HG02852 (cell line): Measurements from ENCODE around the gene SIK3.
A peak's percentile ranks its signal among the peaks of the same experiment; 100 is the strongest.
"Not testable (repeated sequence)": the region's sequence is repeated elsewhere in the genome, so short reads cannot be mapped to it uniquely, and the experiment has no call there.

Experiments
- ATAC-seq: cut with Tn5 transposase; IDR thresholded peaks from one replicate; pipeline ENCODE4 v1.9.1; 2021; ENCODE audit warnings: mild to moderate bottlenecking, moderate library complexity; ENCODE audit not compliant: unreplicated experiment

Gene SIK3

DNA sequence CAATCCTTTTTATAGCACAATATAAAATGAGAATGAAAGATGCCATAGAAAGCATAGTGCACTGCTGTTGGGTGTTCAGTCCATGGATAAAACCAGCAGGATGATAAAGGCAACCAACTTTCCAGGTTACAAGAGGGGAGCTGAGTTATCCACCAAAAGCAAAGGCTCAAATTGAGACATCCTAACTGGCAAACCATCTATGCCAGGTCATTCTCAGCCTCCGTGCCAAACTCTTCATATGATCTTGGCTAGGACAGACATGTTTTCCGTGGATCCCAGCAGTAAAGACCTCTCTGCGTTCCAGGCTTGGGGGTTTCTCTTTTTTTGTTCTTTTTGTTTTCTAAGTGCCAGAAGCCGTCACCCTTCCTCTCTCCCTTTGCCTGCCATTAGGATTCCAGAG, 253.5 kb downstream of the SIK3 start:
- no peak for ATAC-seq

DNA sequence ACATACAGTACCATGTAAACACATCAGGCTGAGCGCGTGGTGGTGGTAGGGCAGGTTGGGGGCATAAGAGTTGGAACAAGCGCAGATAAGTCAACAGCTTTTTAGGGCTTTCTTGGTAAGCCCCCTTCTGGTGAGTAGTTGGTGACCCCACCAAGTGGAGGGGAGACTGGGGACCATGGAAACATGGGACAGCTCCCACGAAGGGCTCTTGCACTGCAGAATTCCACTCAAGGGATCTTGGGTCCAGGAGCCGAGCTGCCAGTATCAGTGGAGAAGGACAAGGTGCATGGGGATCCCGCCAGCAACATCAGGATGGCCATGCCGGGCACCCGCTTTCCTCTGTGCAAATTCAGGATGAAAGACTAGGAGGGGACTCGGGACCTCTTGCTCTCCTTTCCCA, 254.6 kb downstream of the SIK3 start:
- no peak for ATAC-seq

DNA sequence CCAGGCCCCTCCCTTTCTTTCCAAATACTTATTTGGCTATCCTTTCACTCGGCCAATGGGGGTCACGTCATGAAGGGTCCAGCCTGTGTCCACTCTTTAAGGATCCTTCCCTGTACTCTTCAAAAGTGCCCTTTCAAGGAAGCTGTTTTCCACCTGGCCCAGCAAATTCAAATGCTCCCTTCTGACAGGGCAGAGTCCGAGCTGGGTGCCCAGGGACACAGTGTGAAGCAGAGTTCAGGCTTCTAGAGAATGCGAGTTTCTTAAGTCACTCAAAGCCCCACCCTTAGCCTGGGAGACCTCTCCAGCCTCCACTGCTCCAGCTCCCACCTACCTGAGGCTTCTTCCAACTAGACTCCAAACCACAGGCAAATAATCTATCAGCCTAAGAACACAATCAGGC, 255.3 kb downstream of the SIK3 start:
- no peak for ATAC-seq

DNA sequence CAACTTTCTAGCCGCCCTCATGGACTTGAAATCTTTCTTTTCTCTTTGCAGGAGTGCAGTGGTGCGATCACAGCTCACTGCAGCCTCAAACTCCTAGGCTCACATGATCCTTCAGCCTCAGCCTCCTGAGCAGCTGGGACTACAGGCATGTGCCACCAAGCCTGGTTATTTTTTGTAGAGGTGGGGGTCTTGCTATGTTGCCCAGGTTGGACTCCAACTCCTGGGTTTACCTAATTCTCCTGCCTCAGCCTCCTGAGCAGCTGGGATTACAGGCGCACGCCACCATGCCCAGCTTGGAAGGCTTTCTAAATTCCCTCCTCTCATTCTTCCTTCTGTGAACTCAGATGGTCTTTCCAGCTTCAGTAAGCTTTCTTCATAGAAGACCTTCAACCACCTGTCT, 256.1 kb downstream of the SIK3 start:
- ATAC-seq: no peak

DNA sequence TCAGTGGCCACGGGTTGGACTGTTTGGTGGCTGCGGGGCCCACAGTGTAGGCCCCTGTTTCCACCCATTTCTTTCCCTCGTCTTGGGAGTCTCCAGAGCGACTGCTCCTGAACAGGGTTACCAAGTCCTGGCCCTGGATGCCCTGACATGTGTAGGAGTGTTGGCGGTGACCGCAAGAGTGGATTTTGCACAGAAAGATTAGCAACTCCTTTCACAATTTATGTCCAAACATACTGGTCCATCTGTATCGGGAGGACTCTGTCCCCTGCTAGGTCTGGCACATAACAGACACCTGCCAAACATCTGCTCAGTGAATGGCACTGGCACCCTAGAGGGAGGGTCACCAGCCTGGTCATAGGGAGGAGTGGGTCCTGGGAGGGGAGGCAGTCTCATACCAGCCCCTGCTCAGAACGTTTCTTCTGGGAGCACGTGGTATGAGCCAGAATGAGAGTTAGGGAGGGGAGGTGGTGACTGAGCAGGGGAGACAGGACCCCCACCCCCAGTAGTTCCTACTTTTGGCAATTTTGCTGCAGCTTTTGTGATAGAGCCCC, 257.4 kb downstream of the SIK3 start:
- no peak for ATAC-seq

DNA sequence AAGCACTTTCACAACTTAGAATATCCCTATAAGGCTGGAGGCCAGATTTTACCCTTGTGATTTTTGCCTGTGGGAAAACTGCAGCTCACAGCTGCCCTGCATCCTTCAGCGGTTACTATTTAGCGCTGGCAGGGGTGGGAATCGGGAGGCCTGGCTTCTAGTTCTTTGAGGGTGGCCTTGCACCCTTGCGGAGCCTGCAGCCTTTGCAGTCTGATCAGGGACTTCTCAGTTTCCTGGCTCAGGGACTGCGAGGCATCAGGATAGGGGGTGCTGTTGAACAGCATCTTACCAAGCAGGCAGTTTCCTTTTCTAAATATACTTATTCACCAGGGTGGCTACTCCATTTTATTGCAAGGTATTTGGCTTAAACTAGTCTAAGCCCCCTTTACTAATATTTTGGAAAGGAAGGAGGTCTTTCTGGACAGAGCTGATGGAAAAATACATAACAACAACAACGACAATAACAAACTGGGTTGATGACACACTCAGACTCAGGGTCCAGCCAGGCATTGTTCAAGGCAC, 257.9 kb downstream of the SIK3 start:
- ATAC-seq: no peak

DNA sequence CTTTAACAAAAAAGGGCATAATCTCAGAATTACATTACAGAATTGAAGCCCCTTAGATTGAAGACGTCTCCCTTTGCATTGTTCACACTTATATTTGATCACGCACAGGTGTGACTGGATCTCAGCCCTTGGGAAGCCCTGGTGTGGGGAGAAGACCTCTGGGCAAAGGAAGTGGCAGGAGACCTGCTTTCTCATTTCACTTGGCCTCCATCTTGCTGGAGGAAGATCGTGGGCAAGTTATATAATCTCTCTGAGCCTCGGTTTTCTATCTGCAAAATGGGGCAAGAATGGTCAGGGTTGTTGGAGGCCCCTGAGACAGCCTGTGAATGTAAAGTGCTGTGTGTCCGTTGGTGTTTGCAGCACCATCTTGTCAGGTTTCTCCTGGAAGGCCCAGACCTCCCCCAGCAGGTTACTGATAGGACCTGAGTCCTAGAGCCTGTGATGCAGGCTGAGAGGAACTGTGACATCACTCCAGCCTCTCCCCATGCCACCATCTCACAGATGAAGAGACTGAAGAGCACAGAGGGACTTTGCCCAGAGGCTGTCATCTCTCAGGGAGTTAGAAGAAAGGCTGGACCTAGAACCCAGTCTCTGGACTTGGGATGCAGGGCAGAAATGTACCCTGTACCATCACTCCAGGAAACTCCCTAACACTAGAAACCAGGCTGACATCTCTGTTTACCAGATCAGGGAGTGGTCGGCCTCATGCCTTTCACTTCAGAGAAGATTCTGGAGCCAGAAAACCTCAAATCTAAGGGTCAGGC, 259.7 kb downstream of the SIK3 start:
- no peak for ATAC-seq

DNA sequence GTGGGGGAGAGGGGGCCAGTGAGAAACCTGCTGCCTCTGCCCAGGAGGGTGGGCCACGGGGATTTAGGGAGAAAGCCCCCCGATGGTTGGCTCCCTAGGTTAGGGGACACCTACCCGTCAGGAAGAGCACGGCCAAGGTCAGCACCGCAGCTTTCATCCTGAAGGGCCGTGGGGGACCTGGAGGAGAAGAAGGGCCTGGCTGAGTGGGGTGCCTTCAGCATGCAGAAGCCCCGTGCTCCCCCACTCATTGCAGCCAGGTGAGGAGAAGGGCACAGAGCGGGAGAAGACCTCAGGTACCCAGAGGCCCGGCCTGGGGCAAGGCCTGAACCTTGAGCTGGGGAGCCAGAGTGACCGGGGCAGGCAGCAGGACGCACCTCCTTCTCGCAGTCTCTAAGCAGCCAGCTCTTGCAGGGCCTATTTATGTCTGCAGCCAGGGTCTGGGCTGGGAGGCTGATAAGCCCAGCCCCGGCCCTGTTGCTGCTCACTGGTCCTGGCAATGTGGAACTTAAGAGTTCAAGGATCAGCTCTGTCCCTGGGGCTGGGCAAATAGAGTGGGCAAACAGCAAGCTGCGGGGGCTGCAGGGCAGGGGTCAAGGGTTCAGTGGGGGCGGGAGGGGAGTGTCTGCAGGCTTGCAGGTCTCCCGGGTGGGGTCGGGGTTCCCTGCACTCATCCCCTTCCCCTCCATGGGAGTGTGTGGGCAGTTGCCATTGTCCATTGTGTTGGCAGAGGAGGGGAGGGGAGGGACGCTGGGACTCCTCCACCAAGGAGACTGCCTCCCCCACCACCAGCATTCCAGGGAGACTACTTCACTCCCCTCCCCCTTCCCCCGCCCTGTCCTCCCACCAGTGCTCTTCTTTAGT, 260.8 kb downstream of the SIK3 start, which contains the start of gene APOA1:
Gene APOA1, minus strand, starts transcription at position 392 of the 861 bp plus-strand sequence. Its CDS starts 235 bp downstream, at position 157.
- no peak for ATAC-seq

DNA sequence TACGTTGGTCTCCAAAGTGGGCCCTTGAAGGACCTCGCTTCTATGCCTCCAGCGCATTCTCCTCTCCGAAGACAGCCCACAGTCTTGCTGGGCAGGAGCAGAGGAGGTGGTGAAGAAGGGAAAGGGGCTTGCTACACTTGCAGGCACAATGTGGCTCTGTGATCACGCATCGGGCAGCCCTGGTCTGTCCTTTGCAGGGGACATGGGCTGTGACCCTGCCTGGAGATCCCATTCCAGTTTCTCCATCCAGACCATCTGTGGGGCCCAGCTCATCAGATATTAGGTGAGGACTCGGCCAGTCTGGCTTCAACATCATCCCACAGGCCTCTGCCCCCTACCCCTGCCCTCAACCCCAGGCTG, 261.6 kb downstream of the SIK3 start:
- ATAC-seq: no peak

DNA sequence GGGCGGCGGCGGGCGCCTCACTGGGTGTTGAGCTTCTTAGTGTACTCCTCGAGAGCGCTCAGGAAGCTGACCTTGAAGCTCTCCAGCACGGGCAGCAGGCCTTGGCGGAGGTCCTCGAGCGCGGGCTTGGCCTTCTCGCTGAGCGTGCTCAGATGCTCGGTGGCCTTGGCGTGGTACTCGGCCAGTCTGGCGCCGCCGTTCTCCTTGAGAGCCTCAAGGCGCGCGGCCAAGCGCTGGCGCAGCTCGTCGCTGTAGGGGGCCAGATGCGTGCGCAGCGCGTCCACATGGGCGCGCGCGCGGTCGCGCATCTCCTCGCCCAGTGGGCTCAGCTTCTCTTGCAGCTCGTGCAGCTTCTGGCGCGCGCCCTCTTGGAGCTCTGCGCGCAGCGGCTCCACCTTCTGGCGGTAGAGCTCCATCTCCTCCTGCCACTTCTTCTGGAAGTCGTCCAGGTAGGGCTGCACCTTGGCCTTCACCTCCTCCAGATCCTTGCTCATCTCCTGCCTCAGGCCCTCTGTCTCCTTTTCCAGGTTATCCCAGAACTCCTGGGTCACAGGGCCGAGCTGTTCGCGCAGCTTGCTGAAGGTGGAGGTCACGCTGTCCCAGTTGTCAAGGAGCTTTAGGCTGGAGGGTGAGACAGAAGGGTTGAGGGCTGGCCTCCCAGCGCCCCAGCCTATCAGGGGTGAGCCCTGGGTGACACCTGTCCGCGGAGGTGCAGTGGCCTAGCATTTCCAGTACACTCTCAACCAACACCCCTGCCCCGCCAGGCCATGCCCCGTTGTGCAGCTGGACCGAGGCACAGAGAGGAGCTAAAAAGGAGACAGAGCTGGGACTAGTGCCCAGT, 262.2 kb downstream of the SIK3 start:
- peak; percentile 85 for ATAC-seq

DNA sequence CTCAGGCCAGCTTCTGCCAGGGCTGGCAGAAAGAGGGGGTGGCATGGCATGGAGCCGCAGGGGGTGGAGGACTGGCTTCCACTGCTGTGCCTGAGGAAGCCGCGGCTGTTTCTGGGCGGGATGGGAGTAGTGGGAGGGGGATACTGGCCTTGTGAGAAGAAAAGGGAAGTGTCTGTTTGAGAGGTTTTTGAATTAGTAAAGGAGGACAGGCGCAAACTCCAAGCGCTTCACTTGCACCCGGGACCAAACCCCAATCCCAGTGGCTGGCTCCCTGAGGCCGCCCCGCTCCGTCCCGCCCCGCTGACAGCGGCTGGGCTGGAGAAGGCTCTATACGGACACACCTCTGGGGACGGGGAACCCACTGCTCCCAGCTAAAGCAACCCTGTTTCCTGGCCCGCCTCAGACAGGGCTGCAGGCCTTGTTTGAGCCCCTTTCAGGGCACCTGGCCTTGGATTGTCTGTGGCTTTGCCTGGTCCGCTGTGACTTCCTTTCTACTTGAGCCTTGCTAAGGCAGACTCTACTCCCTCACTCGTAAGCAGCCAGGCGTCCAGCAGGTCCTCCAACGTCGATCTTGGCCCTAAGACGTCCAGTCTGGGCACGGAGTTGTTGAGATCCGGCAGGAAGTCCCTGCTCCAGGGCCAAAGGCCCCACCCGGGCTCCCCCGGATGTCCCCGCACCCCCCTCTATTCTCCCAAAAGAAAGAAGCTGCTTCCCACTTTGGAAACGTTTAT, 263.0 kb downstream of the SIK3 start:
- no peak for ATAC-seq

DNA sequence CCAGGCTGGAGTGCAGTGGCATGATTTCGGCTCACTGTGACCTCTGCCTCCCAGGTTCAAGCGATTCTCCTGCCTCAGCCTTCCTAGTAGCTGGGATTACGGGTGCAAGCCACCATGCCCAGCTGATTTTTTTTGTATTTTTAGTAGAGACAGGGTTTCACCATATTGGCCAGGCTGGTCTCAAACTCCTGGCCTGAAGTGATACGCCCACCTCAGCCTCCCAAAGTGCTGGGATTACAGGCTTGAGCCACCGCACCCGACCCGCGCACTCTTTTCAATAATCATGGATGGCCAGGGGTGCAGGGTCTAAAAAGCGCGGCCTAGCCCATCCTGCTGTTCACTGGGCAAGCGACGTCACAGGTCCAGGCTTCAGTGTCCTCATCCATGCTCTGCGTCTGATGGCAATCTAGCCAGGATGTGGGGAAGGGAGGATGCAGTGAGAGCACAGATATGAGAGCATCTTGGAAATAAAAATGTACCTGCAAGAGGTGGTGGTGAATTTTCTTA, 263.6 kb downstream of the SIK3 start:
- ATAC-seq: not testable (repeated sequence)

DNA sequence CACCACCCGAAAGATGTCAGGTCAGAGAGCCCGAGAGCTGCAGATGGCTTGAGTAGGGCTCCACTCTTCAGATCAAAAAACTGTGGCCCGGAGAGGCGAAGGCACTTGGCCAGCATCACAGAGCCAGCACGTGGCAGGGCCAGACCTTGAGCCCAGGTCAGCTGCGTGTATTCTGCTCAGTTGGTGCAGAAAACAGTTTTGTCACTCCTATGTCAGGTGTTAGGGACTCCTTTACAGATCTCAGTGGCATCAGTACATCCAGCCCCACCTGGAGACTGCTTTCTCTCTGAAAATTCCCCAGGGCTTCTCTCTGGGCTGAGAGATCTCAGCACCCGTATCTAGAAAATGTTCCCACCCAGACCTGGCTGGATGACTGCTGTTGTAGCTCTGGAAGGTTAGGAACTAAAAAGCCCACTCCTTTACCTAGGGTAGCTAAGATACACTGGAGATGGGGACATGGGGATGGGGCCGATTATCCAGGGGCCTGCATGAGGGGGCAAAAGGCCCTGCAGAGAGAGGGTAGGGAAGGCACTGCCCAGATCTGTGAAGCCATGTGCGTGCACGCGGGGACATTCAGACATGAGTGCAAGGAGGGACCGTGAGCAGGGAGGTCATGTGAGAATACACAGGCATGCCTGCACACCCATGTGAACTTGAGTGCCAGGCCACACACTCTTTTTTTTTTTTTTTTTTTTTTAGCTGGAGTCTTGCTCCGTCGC, 264.3 kb downstream of the SIK3 start:
- ATAC-seq: no peak

DNA sequence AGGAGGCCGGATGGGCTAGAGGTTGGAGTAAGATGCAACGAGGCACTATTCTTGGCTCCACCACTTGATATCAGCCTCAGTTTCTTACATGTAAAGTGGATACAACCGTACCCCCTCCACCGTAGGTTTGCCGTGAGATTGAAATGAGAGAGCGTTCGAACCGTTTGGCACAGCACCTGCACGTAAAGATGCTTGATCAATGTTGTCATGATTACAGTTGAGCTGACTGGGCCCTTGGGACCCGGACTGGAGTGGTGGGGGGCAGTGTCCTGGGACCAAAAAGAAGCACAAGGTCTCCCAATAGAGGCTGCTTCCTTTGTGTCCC, 264.8 kb downstream of the SIK3 start:
- no peak for ATAC-seq

DNA sequence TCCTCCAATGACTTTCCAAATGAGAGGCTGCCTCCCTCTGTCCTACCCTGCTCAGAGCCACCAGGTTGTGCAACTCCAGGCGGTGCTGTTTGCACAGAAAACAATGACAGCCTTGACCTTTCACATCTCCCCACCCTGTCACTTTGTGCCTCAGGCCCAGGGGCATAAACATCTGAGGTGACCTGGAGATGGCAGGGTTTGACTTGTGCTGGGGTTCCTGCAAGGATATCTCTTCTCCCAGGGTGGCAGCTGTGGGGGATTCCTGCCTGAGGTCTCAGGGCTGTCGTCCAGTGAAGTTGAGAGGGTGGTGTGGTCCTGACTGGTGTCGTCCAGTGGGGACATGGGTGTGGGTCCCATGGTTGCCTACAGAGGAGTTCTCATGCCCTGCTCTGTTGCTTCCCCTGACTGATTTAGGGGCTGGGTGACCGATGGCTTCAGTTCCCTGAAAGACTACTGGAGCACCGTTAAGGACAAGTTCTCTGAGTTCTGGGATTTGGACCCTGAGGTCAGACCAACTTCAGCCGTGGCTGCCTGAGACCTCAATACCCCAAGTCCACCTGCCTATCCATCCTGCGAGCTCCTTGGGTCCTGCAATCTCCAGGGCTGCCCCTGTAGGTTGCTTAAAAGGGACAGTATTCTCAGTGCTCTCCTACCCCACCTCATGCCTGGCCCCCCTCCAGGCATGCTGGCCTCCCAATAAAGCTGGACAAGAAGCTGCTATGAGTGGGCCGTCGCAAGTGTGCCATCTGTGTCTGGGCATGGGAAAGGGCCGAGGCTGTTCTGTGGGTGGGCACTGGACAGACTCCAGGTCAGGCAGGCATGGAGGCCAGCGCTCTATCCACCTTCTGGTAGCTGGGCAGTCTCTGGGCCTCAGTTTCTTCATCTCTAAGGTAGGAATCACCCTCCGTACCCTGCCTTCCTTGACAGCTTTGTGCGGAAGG, 265.6 kb downstream of the SIK3 start:
- no peak for ATAC-seq

DNA sequence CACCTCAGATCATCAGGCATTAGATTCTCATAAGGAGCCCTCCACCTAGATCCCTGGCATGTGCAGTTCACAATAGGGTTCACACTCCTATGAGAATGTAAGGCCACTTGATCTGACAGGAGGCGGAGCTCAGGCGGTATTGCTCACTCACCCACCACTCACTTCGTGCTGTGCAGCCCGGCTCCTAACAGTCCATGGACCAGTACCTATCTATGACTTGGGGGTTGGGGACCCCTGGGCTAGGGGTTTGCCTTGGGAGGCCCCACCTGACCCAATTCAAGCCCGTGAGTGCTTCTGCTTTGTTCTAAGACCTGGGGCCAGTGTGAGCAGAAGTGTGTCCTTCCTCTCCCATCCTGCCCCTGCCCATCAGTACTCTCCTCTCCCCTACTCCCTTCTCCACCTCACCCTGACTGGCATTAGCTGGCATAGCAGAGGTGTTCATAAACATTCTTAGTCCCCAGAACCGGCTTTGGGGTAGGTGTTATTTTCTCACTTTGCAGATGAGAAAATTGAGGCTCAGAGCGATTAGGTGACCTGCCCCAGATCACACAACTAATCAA, 266.4 kb downstream of the SIK3 start:
- no peak for ATAC-seq

DNA sequence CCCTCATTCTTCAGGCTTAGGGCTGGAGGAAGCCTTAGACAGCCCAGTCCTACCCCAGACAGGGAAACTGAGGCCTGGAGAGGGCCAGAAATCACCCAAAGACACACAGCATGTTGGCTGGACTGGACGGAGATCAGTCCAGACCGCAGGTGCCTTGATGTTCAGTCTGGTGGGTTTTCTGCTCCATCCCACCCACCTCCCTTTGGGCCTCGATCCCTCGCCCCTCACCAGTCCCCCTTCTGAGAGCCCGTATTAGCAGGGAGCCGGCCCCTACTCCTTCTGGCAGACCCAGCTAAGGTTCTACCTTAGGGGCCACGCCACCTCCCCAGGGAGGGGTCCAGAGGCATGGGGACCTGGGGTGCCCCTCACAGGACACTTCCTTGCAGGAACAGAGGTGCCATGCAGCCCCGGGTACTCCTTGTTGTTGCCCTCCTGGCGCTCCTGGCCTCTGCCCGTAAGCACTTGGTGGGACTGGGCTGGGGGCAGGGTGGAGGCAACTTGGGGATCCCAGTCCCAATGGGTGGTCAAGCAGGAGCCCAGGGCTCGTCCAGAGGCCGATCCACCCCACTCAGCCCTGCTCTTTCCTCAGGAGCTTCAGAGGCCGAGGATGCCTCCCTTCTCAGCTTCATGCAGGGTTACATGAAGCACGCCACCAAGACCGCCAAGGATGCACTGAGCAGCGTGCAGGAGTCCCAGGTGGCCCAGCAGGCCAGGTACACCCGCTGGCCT, 267.9 kb downstream of the SIK3 start:
- ATAC-seq: no peak
